ENCODE data around the gene BICD1.
"Not testable (repeated sequence)": the region's sequence is repeated elsewhere in the genome, so short reads cannot be mapped to it uniquely, and the experiment has no call there.

Gene BICD1

GRCh38 chr12:32196250-32197198 is 89.9 kb downstream of the BICD1 start:
- DNase-seq (ENCODE audit: low read depth) = no peak

GRCh38 chr12:32197421-32197820 is 90.8 kb downstream of the BICD1 start:
- no peak for DNase-seq (ENCODE audit: low read depth)

- DNase-seq (ENCODE audit: low read depth) = no peak
Measured at GRCh38 chr12:32198555-32198954, 91.9 kb downstream of the BICD1 start.

- no peak for DNase-seq (ENCODE audit: low read depth)
Measured at GRCh38 chr12:32201096-32201495, 94.4 kb downstream of the BICD1 start.

- DNase-seq (ENCODE audit: low read depth) = no peak
Measured at GRCh38 chr12:32201976-32202375, 95.3 kb downstream of the BICD1 start.

- DNase-seq (ENCODE audit: low read depth) = no peak
Measured at GRCh38 chr12:32205731-32206130, 99.1 kb downstream of the BICD1 start.

GRCh38 chr12:32208355-32208754 is 101.7 kb downstream of the BICD1 start:
- DNase-seq (ENCODE audit: low read depth) = no peak

GRCh38 chr12:32211066-32211899 is 104.6 kb downstream of the BICD1 start:
- no peak for DNase-seq (ENCODE audit: low read depth)

GRCh38 chr12:32211900-32212156 is 105.2 kb downstream of the BICD1 start:
- DNase-seq (ENCODE audit: low read depth) = no peak

- DNase-seq (ENCODE audit: low read depth) = no peak
Measured at GRCh38 chr12:32214723-32215122, 108.1 kb downstream of the BICD1 start.

- DNase-seq (ENCODE audit: low read depth) = no peak
Measured at GRCh38 chr12:32217354-32218310, 111.0 kb downstream of the BICD1 start.

GRCh38 chr12:32223941-32224340 is 117.3 kb downstream of the BICD1 start:
- no peak for DNase-seq (ENCODE audit: low read depth)

- no peak for DNase-seq (ENCODE audit: low read depth)
Measured at GRCh38 chr12:32226768-32227167, 120.1 kb downstream of the BICD1 start.

GRCh38 chr12:32229971-32230612 is 123.4 kb downstream of the BICD1 start:
- no peak for DNase-seq (ENCODE audit: low read depth)

GRCh38 chr12:32230613-32230993 is 124.0 kb downstream of the BICD1 start:
- no peak for DNase-seq (ENCODE audit: low read depth)

- DNase-seq (ENCODE audit: low read depth) = not testable (repeated sequence)
Measured at GRCh38 chr12:32231361-32231760, 124.7 kb downstream of the BICD1 start.

- DNase-seq (ENCODE audit: low read depth) = no peak
Measured at GRCh38 chr12:32233568-32233967, 126.9 kb downstream of the BICD1 start.

- DNase-seq (ENCODE audit: low read depth) = no peak
Measured at GRCh38 chr12:32235251-32235650, 128.6 kb downstream of the BICD1 start.

- no peak for DNase-seq (ENCODE audit: low read depth)
Measured at GRCh38 chr12:32240162-32240561, 133.5 kb downstream of the BICD1 start.

GRCh38 chr12:32240831-32241230 is 134.2 kb downstream of the BICD1 start:
- no peak for DNase-seq (ENCODE audit: low read depth)

- DNase-seq (ENCODE audit: low read depth) = no peak
Measured at GRCh38 chr12:32242641-32243040, 136.0 kb downstream of the BICD1 start.

All from activated gamma-delta T cell treated with anti-CD3 and anti-CD28 coated beads, Interleukin-2, amount 50 U/mL, for 16 hours (primary cell).